Measurements from ENCODE around the gene YJEFN3.

DNA sequence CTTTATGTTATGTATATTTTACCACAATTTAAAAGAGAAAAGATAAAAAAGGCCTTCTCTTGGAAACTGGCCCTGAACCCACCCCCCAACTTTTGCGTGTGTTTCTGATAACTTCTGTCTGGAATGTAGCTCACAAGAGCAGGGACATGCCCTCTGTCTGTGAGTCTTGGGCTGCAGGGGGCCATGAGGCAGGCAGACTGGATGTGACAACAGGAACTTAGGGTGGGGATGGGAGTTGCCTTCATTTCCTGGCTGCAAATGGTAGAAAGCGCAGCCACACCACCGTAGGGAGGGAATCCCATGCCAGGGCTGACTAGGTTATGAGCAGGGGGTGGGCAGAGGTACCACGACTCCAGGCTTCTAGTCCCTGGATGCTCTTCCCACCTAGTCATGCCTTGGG, 31.2 kb downstream of the YJEFN3 start:
- TF ChIP-seq, protein P1, sequence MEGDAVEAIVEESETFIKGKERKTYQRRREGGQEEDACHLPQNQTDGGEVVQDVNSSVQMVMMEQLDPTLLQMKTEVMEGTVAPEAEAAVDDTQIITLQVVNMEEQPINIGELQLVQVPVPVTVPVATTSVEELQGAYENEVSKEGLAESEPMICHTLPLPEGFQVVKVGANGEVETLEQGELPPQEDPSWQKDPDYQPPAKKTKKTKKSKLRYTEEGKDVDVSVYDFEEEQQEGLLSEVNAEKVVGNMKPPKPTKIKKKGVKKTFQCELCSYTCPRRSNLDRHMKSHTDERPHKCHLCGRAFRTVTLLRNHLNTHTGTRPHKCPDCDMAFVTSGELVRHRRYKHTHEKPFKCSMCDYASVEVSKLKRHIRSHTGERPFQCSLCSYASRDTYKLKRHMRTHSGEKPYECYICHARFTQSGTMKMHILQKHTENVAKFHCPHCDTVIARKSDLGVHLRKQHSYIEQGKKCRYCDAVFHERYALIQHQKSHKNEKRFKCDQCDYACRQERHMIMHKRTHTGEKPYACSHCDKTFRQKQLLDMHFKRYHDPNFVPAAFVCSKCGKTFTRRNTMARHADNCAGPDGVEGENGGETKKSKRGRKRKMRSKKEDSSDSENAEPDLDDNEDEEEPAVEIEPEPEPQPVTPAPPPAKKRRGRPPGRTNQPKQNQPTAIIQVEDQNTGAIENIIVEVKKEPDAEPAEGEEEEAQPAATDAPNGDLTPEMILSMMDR (optimal IDR thresholded peaks at IDR 0.05 in 1 of 3, IDR thresholded peaks at IDR 0.05 in 1 of 3, conservative IDR thresholded peaks at IDR 0.05 in 1 of 3; ENCODE audit: extremely low read depth in 1 of 3, insufficient read depth in 2 of 3, low read length in 3 of 3), result no peak
- no peak for TF ChIP-seq EZH2 (IDR thresholded peaks at IDR 0.05; ENCODE audit: low read length)
